Smooth muscle cell (in vitro differentiated cells): ENCODE measurements around the gene HAUS8. TPM values are rescaled to one million over a fixed set of nuclear protein-coding genes. Genes with fewer than 3 reads are reported as not detected.

Experiments
- DNase-seq: peaks from one replicate; lab custom pipeline; 2025; ENCODE audit not compliant: unreplicated experiment; lab: John Stamatoyannopoulos, UW
- H2AFZ ChIP-seq: fragments of 200-600 bp; sonication (generic); 2 replicates; pipeline ENCODE4 v1.6.0; 2016; ENCODE audit warnings: antibody characterized with exemption, low read depth, mild to moderate bottlenecking
- H3F3A ChIP-seq: fragments of 200-600 bp; sonication (generic); 2 replicates; pipeline ENCODE4 v1.6.0; 2017; ENCODE audit warnings: antibody characterized with exemption, low read depth
- H3K27ac ChIP-seq: fragments of 200-600 bp; sonication (generic); 2 replicates; pipeline ENCODE4 v1.5.1; 2016; ENCODE audit warnings: low read depth, mild to moderate bottlenecking
- H3K27me3 ChIP-seq: fragments of 200-600 bp; sonication (generic); 2 replicates; pipeline ENCODE4 v1.6.1; 2016; ENCODE audit warnings: low read depth, mild to moderate bottlenecking
- H3K36me3 ChIP-seq: fragments of 200-600 bp; sonication (generic); 2 replicates; pipeline ENCODE4 v1.5.1; 2016; ENCODE audit warnings: low read depth
- H3K4me1 ChIP-seq: fragments of 200-600 bp; sonication (generic); 2 replicates; pipeline ENCODE4 v1.5.1; 2016; ENCODE audit warnings: low read depth
- H3K4me2 ChIP-seq: fragments of 200-600 bp; sonication (generic); 2 replicates; pipeline ENCODE4 v1.6.0; 2016; ENCODE audit warnings: mild to moderate bottlenecking
- H3K4me3 ChIP-seq: fragments of 200-600 bp; sonication (generic); 2 replicates; pipeline ENCODE4 v1.5.1; 2016; ENCODE audit warnings: mild to moderate bottlenecking
- H3K79me2 ChIP-seq: fragments of 200-600 bp; sonication (generic); 2 replicates; pipeline ENCODE4 v1.6.0; 2016; ENCODE audit warnings: low read depth, mild to moderate bottlenecking
- H3K9ac ChIP-seq: fragments of 200-600 bp; sonication (generic); 2 replicates; pipeline ENCODE4 v1.6.0; 2016; ENCODE audit warnings: low read depth
- H3K9me3 ChIP-seq: fragments of 200-600 bp; sonication (generic); replicated peaks from 2 replicates; pipeline ENCODE4 v1.5.1; 2016; ENCODE audit warnings: low read depth
- H4K20me1 ChIP-seq: fragments of 200-600 bp; sonication (generic); 2 replicates; pipeline ENCODE4 v1.6.0; 2016; ENCODE audit warnings: low read depth
- CTCF ChIP-seq: fragments of 200-600 bp; sonication (generic); IDR thresholded peaks from 2 replicates; pipeline ENCODE4 v1.5.1; 2017; ENCODE audit warnings: borderline replicate concordance, mild to moderate bottlenecking, antibody characterized with exemption; ENCODE audit not compliant: insufficient read depth, poor library complexity, severe bottlenecking
- WGBS: methylation state at CpG from one replicate; pipeline ENCODE4 v1.1.7; 2016; ENCODE audit warnings: low lambda C conversion rate; 5-methylcytosine and 5-hydroxymethylcytosine counted together
- polyA plus RNA-seq: library from polyadenylated mRNA; unstranded; fragments of >200 nt; fragmentation: Nextera tagmentation; extraction: Ambion mirVana; gene quantifications from 2 replicates; pipeline ENCODE4 v1.2.1, GENCODE V29; 2016
- total RNA-seq: library from RNA; depleted of rRNA; stranded (reverse); fragments of >200 nt; gene quantifications from 2 replicates; pipeline ENCODE4 v1.2.3, GENCODE V29; 2014

The HAUS8 gene
- total and polyA plus RNA-seq, 2 experiments from 2014 or later, result 6.3 to 7.4 TPM

GRCh38 chr19:17023805-17024204, 51.4 kb downstream of the HAUS8 start:
- Histone ChIP-seq H3K36me3 (no peaks in the 10 kb centered on the region), H3K4me3 (no peak overlapping the region), H4K20me1 (no peaks in the 10 kb centered on the region), H3K9ac (no peak overlapping the region), H3K79me2 (no peaks in the 10 kb centered on the region), H2AFZ (no peak overlapping the region), H3K4me1 (peaks cover 9% of the 10 kb centered on the region), H3K9me3 (no peaks in the 10 kb centered on the region), H3K27ac (no peak overlapping the region), H3K4me2 (no peak overlapping the region), H3F3A (no peaks in the 10 kb centered on the region), H3K27me3 (peaks cover 32% of the 10 kb centered on the region)
- DNase-seq, result no peak
- no peak for TF ChIP-seq CTCF
- 99% methylated on average over 3 of the region's 3 CpGs for WGBS

GRCh38 chr19:17022738-17023137, 52.5 kb downstream of the HAUS8 start:
- 89% methylated on average over 7 of the region's 7 CpGs for WGBS
- TF ChIP-seq CTCF, result no peak
- H3K27me3 ChIP-seq, result peaks cover 21% of the 10 kb centered on the region

GRCh38 chr19:17021793-17022590, 53.3 kb downstream of the HAUS8 start:
- Histone ChIP-seq H3K27ac (no peak overlapping the region), H3K4me2 (no peak overlapping the region), H3K9me3 (no peaks in the 10 kb centered on the region), H3K27me3 (peaks cover 14% of the 10 kb centered on the region), H3K36me3 (no peaks in the 10 kb centered on the region), H3K79me2 (no peaks in the 10 kb centered on the region), H3K9ac (no peak overlapping the region), H4K20me1 (no peaks in the 10 kb centered on the region), H3F3A (no peaks in the 10 kb centered on the region), H3K4me3 (no peak overlapping the region), H2AFZ (no peak overlapping the region), H3K4me1 (peaks cover 9% of the 10 kb centered on the region)
- no peak for DNase-seq
- 90% methylated on average over 12 of the region's 12 CpGs for WGBS
- TF ChIP-seq CTCF, result no peak

More at GRCh38 chr19:17022738-17023137, 52.5 kb downstream of the HAUS8 start:
- H3K4me1 ChIP-seq, result peaks cover 9% of the 10 kb centered on the region
- H3K9ac ChIP-seq, result no peak overlapping the region
- H3K4me3 ChIP-seq, result no peak overlapping the region
- no peaks in the 10 kb centered on the region for H3K36me3 ChIP-seq
- no peaks in the 10 kb centered on the region for H3K9me3 ChIP-seq
- no peak overlapping the region for H2AFZ ChIP-seq
- H3F3A ChIP-seq, result no peaks in the 10 kb centered on the region
- H3K4me2 ChIP-seq, result no peak overlapping the region
- no peak overlapping the region for H3K27ac ChIP-seq
- no peaks in the 10 kb centered on the region for H3K79me2 ChIP-seq
- H4K20me1 ChIP-seq, result no peaks in the 10 kb centered on the region
- no peak for DNase-seq

GRCh38 chr19:17021328-17021727, 53.9 kb downstream of the HAUS8 start:
- WGBS, result 86% methylated on average over 1 of the region's 1 CpG
- H3K27ac ChIP-seq, result no peak overlapping the region

More at GRCh38 chr19:17021328-17021727, 53.9 kb downstream of the HAUS8 start:
- H3K79me2 ChIP-seq, result no peaks in the 10 kb centered on the region
- H3K9ac ChIP-seq, result no peak overlapping the region
- no peaks in the 10 kb centered on the region for H4K20me1 ChIP-seq
- no peak overlapping the region for H2AFZ ChIP-seq
- no peaks in the 10 kb centered on the region for H3K36me3 ChIP-seq
- no peaks in the 10 kb centered on the region for H3F3A ChIP-seq
- TF ChIP-seq CTCF, result no peak
- H3K4me3 ChIP-seq, result no peak overlapping the region
- no peaks in the 10 kb centered on the region for H3K9me3 ChIP-seq
- peaks cover 9% of the 10 kb centered on the region for H3K4me1 ChIP-seq
- no peak for DNase-seq
- peaks cover 13% of the 10 kb centered on the region for H3K27me3 ChIP-seq
- H3K4me2 ChIP-seq, result no peak overlapping the region
